Testis (tissue), 3 donors: ENCODE data around the gene OBSCN. TPM values are rescaled to one million over a fixed set of nuclear protein-coding genes. Genes with fewer than 3 reads are reported as not detected.

Experiments
- DNase-seq: peaks from one replicate; pipeline ENCODE4 v3.0.0-alpha.2; 2019
- H3K27ac ChIP-seq, 2 donors: fragments of 200-600 bp; sonication (generic); one replicate each; pipeline ENCODE4 v1.5.1; 2019
- H3K27me3 ChIP-seq: fragments of 200-600 bp; sonication (generic); one replicate; pipeline ENCODE4 v1.5.1; 2019
- H3K36me3 ChIP-seq: fragments of 200-600 bp; sonication (generic); one replicate; pipeline ENCODE4 v1.5.1; 2017; ENCODE audit warnings: low read depth; ENCODE audit errors: missing control alignments
- H3K4me1 ChIP-seq: fragments of 200-600 bp; sonication (generic); one replicate; pipeline ENCODE4 v1.5.1; 2019
- H3K4me3 ChIP-seq, 2 donors: fragments of 200-600 bp; sonication (generic); one replicate each; pipeline ENCODE4 v1.5.1; 2017 to 2019
- H3K9me3 ChIP-seq: fragments of 200-600 bp; sonication (generic); one replicate; pipeline ENCODE4 v1.5.1; 2017
- CTCF ChIP-seq, 3 experiments: fragments of 450-650 bp in 2 of 3; fragments of 200-600 bp in 1 of 3; sonication (generic) in 1 of 3; IDR thresholded peaks; one replicate each; pipeline ENCODE4 v1.5.1; 2016 to 2019; ENCODE audit warnings: antibody characterized with exemption in 3 of 3, mild to moderate bottlenecking in 2 of 3, moderate library complexity in 1 of 3
- POLR2A ChIP-seq: fragments of 450-650 bp; IDR thresholded peaks from one replicate; pipeline ENCODE4 v1.6.1; 2017; ENCODE audit warnings: antibody characterized with exemption, mild to moderate bottlenecking, moderate library complexity
- WGBS, 2 donors: methylation state at CpG; one replicate each; pipeline ENCODE4 v1.1.5; 2018; 5-methylcytosine and 5-hydroxymethylcytosine counted together
- intact Hi-C: fragments of 100-400 bp; cut with DNase I; formaldehyde crosslinking; loops from one replicate; pipeline ENCODE4 v1.15.1; 2023; ENCODE audit warnings: low total_unique reads
- polyA plus RNA-seq: library from polyadenylated mRNA; stranded (reverse); fragments of 350-450 nt; fragmentation: Illumina TruSeq; extraction: RNeasy Lipid Tissue Mini Kit (QIAGEN cat#74804); gene quantifications from one replicate; pipeline ENCODE4 v1.2.3, GENCODE V29; 2014; ENCODE audit warnings: low read depth, low replicate concordance; ENCODE audit not compliant: insufficient read depth
- total RNA-seq, 2 donors: library from RNA; depleted of rRNA; stranded (reverse); fragments of >200 nt; gene quantifications; one replicate each; pipeline ENCODE4 v1.2.3, GENCODE V29; 2016

OBSCN gene
- total and polyA plus RNA-seq, 3 donors from 2014 or later: 8.3 to 30.0 (median 28.6) TPM

- no peaks in the 10 kb centered on the region for H3K36me3 ChIP-seq
- intact Hi-C loops: no loop called here
- WGBS, 2 donors: 96% methylated on average over 2 of the region's 2 CpGs
- H3K4me3 ChIP-seq: no peak overlapping the region
- H3K4me1 ChIP-seq: no peaks in the 10 kb centered on the region
- DNase-seq: no peak
- H3K9me3 ChIP-seq: no peaks in the 10 kb centered on the region
- H3K27ac ChIP-seq: no peak overlapping the region
- no peaks in the 10 kb centered on the region for H3K27me3 ChIP-seq
- TF ChIP-seq CTCF (IDR thresholded peaks at IDR 0.05) (no peak), POLR2A (no peak)
Observed at GRCh38 chr1:228297822-228298221, 90.0 kb downstream of the OBSCN start.

GRCh38 chr1:228298471-228298870 is 90.6 kb downstream of the OBSCN start:
- H3K27me3 ChIP-seq: no peaks in the 10 kb centered on the region
- no peak overlapping the region for H3K27ac ChIP-seq
- H3K4me3 ChIP-seq: no peak overlapping the region
- TF ChIP-seq CTCF (IDR thresholded peaks at IDR 0.05) (no peak), POLR2A (no peak)
- H3K36me3 ChIP-seq: no peaks in the 10 kb centered on the region
- no peak for DNase-seq
- H3K9me3 ChIP-seq: no peaks in the 10 kb centered on the region
- intact Hi-C loops: no loop called here
- H3K4me1 ChIP-seq: no peaks in the 10 kb centered on the region
- 87 to 93% methylated on average over 6 of the region's 6 CpGs for WGBS, 2 donors

GRCh38 chr1:228299211-228299610 is 91.4 kb downstream of the OBSCN start:
- no peak for TF ChIP-seq POLR2A
- no peak for TF ChIP-seq CTCF (IDR thresholded peaks at IDR 0.05)
- no peaks in the 10 kb centered on the region for H3K27me3 ChIP-seq
- H3K9me3 ChIP-seq: no peaks in the 10 kb centered on the region
- no peak overlapping the region for H3K27ac ChIP-seq
- WGBS, 2 donors: 80 to 89% methylated on average over 1 to 2 of the region's 2 CpGs
- no peaks in the 10 kb centered on the region for H3K36me3 ChIP-seq
- no peak for DNase-seq
- H3K4me3 ChIP-seq: no peak overlapping the region
- intact Hi-C loops: no loop called here
- no peaks in the 10 kb centered on the region for H3K4me1 ChIP-seq

GRCh38 chr1:228299901-228300300 is 92.1 kb downstream of the OBSCN start:
- no peaks in the 10 kb centered on the region for H3K4me1 ChIP-seq
- TF ChIP-seq POLR2A: no peak
- TF ChIP-seq CTCF (IDR thresholded peaks at IDR 0.05): no peak
- H3K27me3 ChIP-seq: no peaks in the 10 kb centered on the region
- no peaks in the 10 kb centered on the region for H3K9me3 ChIP-seq
- H3K36me3 ChIP-seq: no peaks in the 10 kb centered on the region
- H3K4me3 ChIP-seq: no peak overlapping the region
- 96 to 99% methylated on average over 6 to 7 of the region's 7 CpGs for WGBS, 2 donors
- intact Hi-C loops: no loop called here
- H3K27ac ChIP-seq: no peak overlapping the region
- no peak for DNase-seq

GRCh38 chr1:228302086-228302485 is 94.2 kb downstream of the OBSCN start:
- 95 to 98% methylated on average over 4 of the region's 4 CpGs for WGBS, 2 donors

More at GRCh38 chr1:228302086-228302485, 94.2 kb downstream of the OBSCN start:
- Histone ChIP-seq H3K4me1 (no peaks in the 10 kb centered on the region), H3K27me3 (no peaks in the 10 kb centered on the region), H3K4me3 (no peak overlapping the region), H3K27ac (no peak overlapping the region), H3K9me3 (no peaks in the 10 kb centered on the region), H3K36me3 (no peaks in the 10 kb centered on the region)
- TF ChIP-seq CTCF (IDR thresholded peaks at IDR 0.05) (no peak), POLR2A (no peak)
- DNase-seq: no peak
- intact Hi-C loops: no loop called here
